HAP-1 (cell line): Measurements from ENCODE around the gene NT5DC3.

Source experiments
- DNase-seq, 2 experiments: peaks; one replicate each; pipeline ENCODE4 v3.0.0-alpha.2; 2016 to 2020; ENCODE audit warnings: low spot score in 2 of 2
- H3K27me3 ChIP-seq: fragments of 250-450 bp; sonication (Bioruptor Pico); 2 replicates; pipeline ENCODE4 v1.5.1; 2020; ENCODE audit warnings: low read depth, mild to moderate bottlenecking, moderate library complexity
- H3K36me3 ChIP-seq: fragments of 250-450 bp; sonication (Bioruptor Pico); replicated peaks from 2 replicates; pipeline ENCODE4 v1.5.1; 2020; ENCODE audit warnings: mild to moderate bottlenecking
- H3K4me1 ChIP-seq: fragments of 250-450 bp; sonication (Bioruptor Pico); 2 replicates; pipeline ENCODE4 v1.5.1; 2020; ENCODE audit warnings: mild to moderate bottlenecking
- H3K4me3 ChIP-seq: fragments of 250-450 bp; sonication (Bioruptor Pico); 2 replicates; pipeline ENCODE4 v1.5.1; 2020; ENCODE audit warnings: mild to moderate bottlenecking, moderate library complexity
- H3K9me3 ChIP-seq: fragments of 250-450 bp; sonication (Bioruptor Pico); 2 replicates; pipeline ENCODE4 v1.5.1; 2020; ENCODE audit warnings: mild to moderate bottlenecking, moderate library complexity
- in situ Hi-C: fragments of 300-500 bp; cut with MboI; formaldehyde crosslinking; loops from 3 replicates; pipeline ENCODE4 v1.14.3; 2020; ENCODE audit warnings: low sequenced_read_pairs, inconsistent platforms, mixed read lengths

Gene NT5DC3

GRCh38 chr12:103786201-103786600, 54.8 kb downstream of the NT5DC3 start:
- DNase-seq, result no peak
- H3K9me3 ChIP-seq, result no peaks in the 10 kb centered on the region
- no peaks in the 10 kb centered on the region for H3K4me1 ChIP-seq
- peaks cover 23% of the 10 kb centered on the region for H3K36me3 ChIP-seq
- in situ Hi-C loops, result no loop called here
- H3K4me3 ChIP-seq, result no peak overlapping the region
- H3K27me3 ChIP-seq, result no peaks in the 10 kb centered on the region

- no peak for DNase-seq
- in situ Hi-C loops, result no loop called here
- Histone ChIP-seq H3K9me3 (no peaks in the 10 kb centered on the region), H3K4me3 (no peak overlapping the region), H3K4me1 (no peaks in the 10 kb centered on the region), H3K27me3 (no peaks in the 10 kb centered on the region), H3K36me3 (peaks cover 25% of the 10 kb centered on the region)
Observed at GRCh38 chr12:103785243-103786031, 55.6 kb downstream of the NT5DC3 start.

- H3K9me3 ChIP-seq, result no peaks in the 10 kb centered on the region
- no peak for DNase-seq
- H3K36me3 ChIP-seq, result peaks cover 33% of the 10 kb centered on the region
- H3K27me3 ChIP-seq, result no peaks in the 10 kb centered on the region
- in situ Hi-C loops, result no loop called here
- no peaks in the 10 kb centered on the region for H3K4me1 ChIP-seq
- no peak overlapping the region for H3K4me3 ChIP-seq
Observed at GRCh38 chr12:103783744-103784664, 57.0 kb downstream of the NT5DC3 start.

- Histone ChIP-seq H3K36me3 (peaks cover 38% of the 10 kb centered on the region), H3K4me1 (no peaks in the 10 kb centered on the region), H3K9me3 (no peaks in the 10 kb centered on the region), H3K27me3 (no peaks in the 10 kb centered on the region), H3K4me3 (no peak overlapping the region)
- in situ Hi-C loops, result no loop called here
- DNase-seq, result no peak
Observed at GRCh38 chr12:103782399-103782798, 58.6 kb downstream of the NT5DC3 start.

- in situ Hi-C loops, result no loop called here
- peaks cover 45% of the 10 kb centered on the region for H3K36me3 ChIP-seq
- no peaks in the 10 kb centered on the region for H3K4me1 ChIP-seq
- no peak overlapping the region for H3K4me3 ChIP-seq
- DNase-seq, result no peak
- no peaks in the 10 kb centered on the region for H3K27me3 ChIP-seq
- no peaks in the 10 kb centered on the region for H3K9me3 ChIP-seq
Observed at GRCh38 chr12:103780992-103781391, 60.0 kb downstream of the NT5DC3 start.

- DNase-seq, result no peak
- no peaks in the 10 kb centered on the region for H3K27me3 ChIP-seq
- in situ Hi-C loops, result no loop called here
- H3K9me3 ChIP-seq, result no peaks in the 10 kb centered on the region
- H3K4me1 ChIP-seq, result no peaks in the 10 kb centered on the region
- H3K36me3 ChIP-seq, result peaks cover 42% of the 10 kb centered on the region
- H3K4me3 ChIP-seq, result no peak overlapping the region
Observed at GRCh38 chr12:103780093-103780440, 61.0 kb downstream of the NT5DC3 start.

- no peak for DNase-seq
- H3K9me3 ChIP-seq, result no peaks in the 10 kb centered on the region
- H3K36me3 ChIP-seq, result peaks cover 37% of the 10 kb centered on the region
Observed at GRCh38 chr12:103779410-103780092, 61.5 kb downstream of the NT5DC3 start.

GRCh38 chr12:103778781-103779180, 62.3 kb downstream of the NT5DC3 start:
- DNase-seq, result no peak
- Histone ChIP-seq H3K27me3 (no peaks in the 10 kb centered on the region), H3K9me3 (no peaks in the 10 kb centered on the region), H3K4me3 (no peak overlapping the region), H3K4me1 (no peaks in the 10 kb centered on the region; the same call in 1 of the 2 replicates), H3K36me3 (peaks cover 34% of the 10 kb centered on the region)
- in situ Hi-C loops, result no loop called here

More at GRCh38 chr12:103779410-103780092, 61.5 kb downstream of the NT5DC3 start:
- H3K27me3 ChIP-seq, result no peaks in the 10 kb centered on the region
- in situ Hi-C loops, result no loop called here
- H3K4me3 ChIP-seq, result no peak overlapping the region
- no peaks in the 10 kb centered on the region for H3K4me1 ChIP-seq

- no peak for DNase-seq
- no peaks in the 10 kb centered on the region for H3K9me3 ChIP-seq
- H3K27me3 ChIP-seq, result no peaks in the 10 kb centered on the region
- peaks cover 20% of the 10 kb centered on the region for H3K36me3 ChIP-seq
- in situ Hi-C loops, result no loop called here
- H3K4me3 ChIP-seq, result no peak overlapping the region
- H3K4me1 ChIP-seq, result no peaks in the 10 kb centered on the region; the same call in 1 of the 2 replicates
Observed at GRCh38 chr12:103774977-103775560, 66.0 kb downstream of the NT5DC3 start.

- Histone ChIP-seq H3K36me3 (peaks cover 15% of the 10 kb centered on the region; the same call in 1 of the 2 replicates), H3K27me3 (no peaks in the 10 kb centered on the region), H3K4me3 (no peak overlapping the region), H3K4me1 (no peaks in the 10 kb centered on the region; the same call in 1 of the 2 replicates), H3K9me3 (no peaks in the 10 kb centered on the region)
- no peak for DNase-seq
- in situ Hi-C loops, result no loop called here
Observed at GRCh38 chr12:103773109-103773910, 67.7 kb downstream of the NT5DC3 start.

- Histone ChIP-seq H3K36me3 (peaks cover 12% of the 10 kb centered on the region; the same call in 1 of the 2 replicates), H3K9me3 (no peaks in the 10 kb centered on the region), H3K4me1 (no peaks in the 10 kb centered on the region; the same call in 1 of the 2 replicates), H3K27me3 (no peaks in the 10 kb centered on the region), H3K4me3 (no peak overlapping the region)
- DNase-seq, result no peak
- in situ Hi-C loops, result no loop called here
Observed at GRCh38 chr12:103772367-103773108, 68.5 kb downstream of the NT5DC3 start.

- Histone ChIP-seq H3K4me1 (no peaks in the 10 kb centered on the region; the same call in 1 of the 2 replicates), H3K4me3 (no peak overlapping the region), H3K9me3 (no peaks in the 10 kb centered on the region), H3K36me3 (peaks cover 4% of the 10 kb centered on the region; the same call in 1 of the 2 replicates), H3K27me3 (no peaks in the 10 kb centered on the region)
- in situ Hi-C loops, result no loop called here
- DNase-seq, result peak in 1 of 2 experiments; percentile 51
Observed at GRCh38 chr12:103771466-103771865, 69.6 kb downstream of the NT5DC3 start.
